Osteoblast (primary cell): Measurements from ENCODE around the gene STRN3. TPM values are rescaled to one million over a fixed set of nuclear protein-coding genes. Genes with fewer than 3 reads are reported as not detected.
"Not testable (repeated sequence)": the region's sequence is repeated elsewhere in the genome, so short reads cannot be mapped to it uniquely, and the experiment has no call there.

ENCODE experiments used
- DNase-seq: peaks from one replicate; pipeline ENCODE4 v3.0.0; 2011; ENCODE audit warnings: low spot score, mixed read lengths; ENCODE audit not compliant: insufficient read length; ENCODE audit errors: missing footprints
- H2AFZ ChIP-seq: 2 replicates; pipeline ENCODE4 v1.6.0; 2011; ENCODE audit warnings: mild to moderate bottlenecking, low read length
- H3K27ac ChIP-seq: 2 replicates; pipeline ENCODE4 v1.5.1; 2011; ENCODE audit warnings: mild to moderate bottlenecking, low read depth, low read length, moderate library complexity
- H3K27me3 ChIP-seq: 2 replicates; pipeline ENCODE4 v1.6.0; 2012; ENCODE audit warnings: mild to moderate bottlenecking, control low read depth, inconsistent platforms, low read length, moderate library complexity; ENCODE audit not compliant: insufficient read depth
- H3K36me3 ChIP-seq: 2 replicates; pipeline ENCODE4 v1.5.1; 2011; ENCODE audit warnings: mild to moderate bottlenecking, low read length, control low read depth, moderate library complexity; ENCODE audit not compliant: insufficient read depth
- H3K4me1 ChIP-seq: 2 replicates; pipeline ENCODE4 v1.5.1; 2011; ENCODE audit warnings: mild to moderate bottlenecking, low read length, control low read depth, moderate library complexity; ENCODE audit not compliant: insufficient read depth
- H3K4me2 ChIP-seq: 2 replicates; pipeline ENCODE4 v1.6.0; 2011; ENCODE audit warnings: mild to moderate bottlenecking, low read length; ENCODE audit not compliant: insufficient read depth
- H3K4me3 ChIP-seq: fragments of 200-600 bp; sonication (generic); 3 replicates; pipeline ENCODE4 v1.5.1; 2012; ENCODE audit warnings: mild to moderate bottlenecking, low read length, inconsistent platforms; ENCODE audit not compliant: insufficient read depth
- H3K79me2 ChIP-seq: 2 replicates; pipeline ENCODE4 v1.6.0; 2012; ENCODE audit warnings: mild to moderate bottlenecking, low read length, control low read depth, inconsistent platforms; ENCODE audit not compliant: insufficient read depth
- H3K9me3 ChIP-seq: 2 replicates; pipeline ENCODE4 v1.5.1; 2011; ENCODE audit warnings: low read depth, low read length, control low read depth
- H4K20me1 ChIP-seq: 2 replicates; pipeline ENCODE4 v1.6.0; 2012; ENCODE audit warnings: mild to moderate bottlenecking, low read length, control low read depth; ENCODE audit not compliant: insufficient read depth
- total RNA-seq: library from RNA; depleted of rRNA; stranded (reverse); fragments of >200 nt; gene quantifications from 2 replicates; pipeline ENCODE4 v1.2.3, GENCODE V29; 2012
- TF ChIP-seq, protein P1 (sequence below): IDR thresholded peaks from 2 replicates; pipeline ENCODE4 v1.5.1; 2011; ENCODE audit warnings: mild to moderate bottlenecking, low read depth, low read length, moderate library complexity; ENCODE audit errors: extremely low read depth

Gene STRN3
- total RNA-seq, 1 donor = 55.7 TPM

DNA sequence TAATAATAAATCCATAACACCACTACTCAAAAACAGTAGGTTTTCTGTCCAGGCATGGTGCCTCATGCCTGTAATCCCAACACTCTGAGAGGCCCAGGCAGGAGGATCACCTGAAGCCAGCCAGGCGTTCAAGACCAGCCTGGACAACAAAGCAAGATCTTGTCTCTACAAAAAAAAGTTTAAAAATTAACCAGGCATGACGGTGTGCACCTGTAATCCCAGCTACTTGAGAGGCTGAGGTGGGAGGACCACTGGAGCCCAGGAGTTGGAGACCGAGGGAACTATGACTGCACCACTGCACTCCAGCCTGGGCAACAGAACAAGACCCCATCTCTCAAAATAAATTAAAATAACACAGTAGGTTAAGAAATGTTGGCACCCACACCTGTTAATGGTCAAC lies 45.2 kb downstream of the STRN3 start:
- Histone ChIP-seq H3K79me2 (peaks cover 92% of the 10 kb centered on the region), H3K27ac (peak overlapping the region; percentile 17), H3K4me3 (no peak overlapping the region), H4K20me1 (peaks cover 52% of the 10 kb centered on the region), H3K4me2 (no peak overlapping the region), H3K36me3 (no peaks in the 10 kb centered on the region), H3K27me3 (no peaks in the 10 kb centered on the region), H3K4me1 (peaks cover 2% of the 10 kb centered on the region), H3K9me3 (no peaks in the 10 kb centered on the region), H2AFZ (no peak overlapping the region)
- DNase-seq = no peak
- TF ChIP-seq, protein P1, sequence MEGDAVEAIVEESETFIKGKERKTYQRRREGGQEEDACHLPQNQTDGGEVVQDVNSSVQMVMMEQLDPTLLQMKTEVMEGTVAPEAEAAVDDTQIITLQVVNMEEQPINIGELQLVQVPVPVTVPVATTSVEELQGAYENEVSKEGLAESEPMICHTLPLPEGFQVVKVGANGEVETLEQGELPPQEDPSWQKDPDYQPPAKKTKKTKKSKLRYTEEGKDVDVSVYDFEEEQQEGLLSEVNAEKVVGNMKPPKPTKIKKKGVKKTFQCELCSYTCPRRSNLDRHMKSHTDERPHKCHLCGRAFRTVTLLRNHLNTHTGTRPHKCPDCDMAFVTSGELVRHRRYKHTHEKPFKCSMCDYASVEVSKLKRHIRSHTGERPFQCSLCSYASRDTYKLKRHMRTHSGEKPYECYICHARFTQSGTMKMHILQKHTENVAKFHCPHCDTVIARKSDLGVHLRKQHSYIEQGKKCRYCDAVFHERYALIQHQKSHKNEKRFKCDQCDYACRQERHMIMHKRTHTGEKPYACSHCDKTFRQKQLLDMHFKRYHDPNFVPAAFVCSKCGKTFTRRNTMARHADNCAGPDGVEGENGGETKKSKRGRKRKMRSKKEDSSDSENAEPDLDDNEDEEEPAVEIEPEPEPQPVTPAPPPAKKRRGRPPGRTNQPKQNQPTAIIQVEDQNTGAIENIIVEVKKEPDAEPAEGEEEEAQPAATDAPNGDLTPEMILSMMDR = no peak

DNA sequence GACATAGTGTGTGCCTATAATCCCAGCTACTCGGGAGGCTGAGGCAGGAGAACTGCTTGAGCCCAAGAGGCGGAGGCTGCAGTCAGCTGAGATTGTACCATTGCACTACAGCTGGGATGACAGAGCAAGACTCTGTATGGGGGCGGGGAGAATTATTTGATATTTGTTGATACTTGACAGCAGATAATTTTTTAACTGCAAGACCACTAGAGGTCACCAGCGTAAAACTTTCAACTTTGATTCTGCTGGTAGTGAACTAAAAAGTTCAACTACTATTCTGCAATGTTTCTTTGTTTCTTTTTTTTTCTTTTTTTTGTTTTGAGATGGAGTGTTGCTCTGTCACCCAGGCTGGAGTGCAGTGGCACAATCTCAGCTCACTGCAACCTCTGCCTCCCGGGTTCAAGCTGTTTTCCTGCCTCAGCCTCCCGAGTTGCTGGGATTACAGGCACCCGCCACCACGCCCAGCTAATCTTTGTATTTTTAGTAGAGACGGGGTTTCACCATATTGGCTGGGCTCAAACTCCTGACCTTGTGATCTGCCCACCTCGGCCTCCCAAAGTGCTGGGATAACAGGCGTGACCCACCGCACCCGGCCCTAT lies 46.0 kb downstream of the STRN3 start:
- not testable (repeated sequence) for H3K4me1 ChIP-seq, H3K36me3 ChIP-seq, H2AFZ ChIP-seq, H3K27me3 ChIP-seq, H3K4me2 ChIP-seq, H3K9me3 ChIP-seq, H3K27ac ChIP-seq, H3K4me3 ChIP-seq
- TF ChIP-seq, protein P1 = peak; percentile 56
- Histone ChIP-seq H4K20me1 (peaks cover 55% of the 10 kb centered on the region), H3K79me2 (peaks cover 92% of the 10 kb centered on the region)
- DNase-seq = peak; percentile 45

DNA sequence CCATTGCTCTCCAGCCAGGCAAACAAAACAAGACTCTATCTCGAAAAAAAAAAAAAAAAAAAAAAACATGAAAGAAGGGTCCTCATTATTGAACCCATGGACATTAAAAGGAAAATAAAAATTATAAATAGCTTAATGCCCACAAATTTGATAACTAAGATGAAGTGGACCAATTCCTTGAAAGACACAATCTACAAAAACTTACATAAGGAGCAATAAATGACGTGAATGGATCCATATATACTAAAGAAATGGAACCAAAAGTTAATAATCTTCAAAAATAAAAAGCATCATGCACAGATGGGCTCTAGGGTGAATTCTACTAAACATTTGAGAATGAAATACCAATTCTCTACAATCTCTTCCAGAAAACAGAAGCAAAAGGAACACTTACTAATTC lies 48.4 kb downstream of the STRN3 start:
- Histone ChIP-seq H2AFZ (no peak overlapping the region), H3K27me3 (no peaks in the 10 kb centered on the region), H3K4me3 (no peak overlapping the region), H3K9me3 (no peaks in the 10 kb centered on the region), H3K27ac (no peak overlapping the region), H3K79me2 (peaks cover 95% of the 10 kb centered on the region), H4K20me1 (peaks cover 66% of the 10 kb centered on the region), H3K4me1 (peaks cover 7% of the 10 kb centered on the region), H3K4me2 (no peak overlapping the region), H3K36me3 (no peaks in the 10 kb centered on the region)
- TF ChIP-seq, protein P1 = no peak
- no peak for DNase-seq

DNA sequence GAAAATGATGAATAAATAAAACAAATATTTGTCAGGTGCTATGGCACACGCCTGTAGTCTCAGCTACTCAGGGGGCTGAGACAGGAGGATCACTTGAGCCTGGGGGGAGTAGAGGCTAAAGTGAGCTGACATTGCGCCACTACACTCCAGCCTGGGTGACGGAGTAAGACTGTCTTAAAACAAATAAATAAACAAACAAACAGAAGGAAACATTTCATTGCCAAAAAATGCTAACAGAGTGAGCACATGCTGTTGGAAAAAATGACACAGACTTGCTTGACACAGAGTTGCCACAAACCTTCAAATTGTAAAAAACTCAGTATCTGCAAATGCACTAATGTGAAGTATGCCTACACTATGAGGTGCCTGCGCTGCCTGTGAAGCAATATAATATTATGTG lies 51.6 kb downstream of the STRN3 start:
- Histone ChIP-seq H3K27me3 (no peaks in the 10 kb centered on the region), H2AFZ (no peak overlapping the region), H3K27ac (no peak overlapping the region), H3K79me2 (peaks cover 98% of the 10 kb centered on the region), H4K20me1 (peaks cover 66% of the 10 kb centered on the region), H3K4me2 (no peak overlapping the region), H3K9me3 (no peaks in the 10 kb centered on the region), H3K4me3 (no peak overlapping the region), H3K4me1 (peaks cover 5% of the 10 kb centered on the region), H3K36me3 (no peaks in the 10 kb centered on the region)
- TF ChIP-seq, protein P1 = no peak
- DNase-seq = no peak
